HG03045 (cell line): ENCODE measurements around the gene GIMAP6.
"Not testable (repeated sequence)": the region's sequence is repeated elsewhere in the genome, so short reads cannot be mapped to it uniquely, and the experiment has no call there.

Experiments
- ATAC-seq: cut with Tn5 transposase; IDR thresholded peaks from one replicate; pipeline ENCODE4 v1.9.1; 2021; ENCODE audit warnings: mild to moderate bottlenecking, moderate library complexity; ENCODE audit not compliant: unreplicated experiment

Gene GIMAP6

GRCh38 chr7:150631866-150632864, at the start of gene GIMAP6:
Gene GIMAP6 (minus strand): TSS chr7:150632385. CDS start chr7:150630142, 2,243 bp downstream.
- ATAC-seq: peak; percentile 71

- not testable (repeated sequence) for ATAC-seq
Measured at GRCh38 chr7:150680364-150680763, 48.2 kb upstream of the GIMAP6 start.

GRCh38 chr7:150678601-150679000, 46.4 kb upstream of the GIMAP6 start:
- not testable (repeated sequence) for ATAC-seq

GRCh38 chr7:150676854-150677253, 44.7 kb upstream of the GIMAP6 start:
- ATAC-seq: not testable (repeated sequence)

- not testable (repeated sequence) for ATAC-seq
Measured at GRCh38 chr7:150676276-150676675, 44.1 kb upstream of the GIMAP6 start.

- ATAC-seq: no peak
Measured at GRCh38 chr7:150675714-150676113, 43.5 kb upstream of the GIMAP6 start.

- not testable (repeated sequence) for ATAC-seq
Measured at GRCh38 chr7:150671798-150672585, 39.8 kb upstream of the GIMAP6 start.

GRCh38 chr7:150668977-150669376, 36.8 kb upstream of the GIMAP6 start:
- ATAC-seq: no peak

GRCh38 chr7:150668472-150668911, 36.3 kb upstream of the GIMAP6 start:
- ATAC-seq: peak; percentile 65

GRCh38 chr7:150666412-150666811, 34.2 kb upstream of the GIMAP6 start:
- no peak for ATAC-seq

- ATAC-seq: no peak
Measured at GRCh38 chr7:150665896-150666295, 33.7 kb upstream of the GIMAP6 start.

- ATAC-seq: no peak
Measured at GRCh38 chr7:150665089-150665748, 33.0 kb upstream of the GIMAP6 start.

- no peak for ATAC-seq
Measured at GRCh38 chr7:150663802-150664494, 31.8 kb upstream of the GIMAP6 start.

- not testable (repeated sequence) for ATAC-seq
Measured at GRCh38 chr7:150662821-150663220, 30.6 kb upstream of the GIMAP6 start.

- no peak for ATAC-seq
Measured at GRCh38 chr7:150660939-150661613, 28.9 kb upstream of the GIMAP6 start.

GRCh38 chr7:150657526-150657925, 25.3 kb upstream of the GIMAP6 start:
- no peak for ATAC-seq

- ATAC-seq: no peak
Measured at GRCh38 chr7:150656047-150656446, 23.9 kb upstream of the GIMAP6 start.

- ATAC-seq: no peak
Measured at GRCh38 chr7:150654692-150655091, 22.5 kb upstream of the GIMAP6 start.

GRCh38 chr7:150649080-150649385, 16.8 kb upstream of the GIMAP6 start:
- ATAC-seq: no peak
